Stimulated activated CD4-positive, alpha-beta T cell treated with anti-CD3 and anti-CD28 coated beads, Interleukin-12 subunit alpha, Interleukin-12 subunit beta, amount 100 ng/mL, for 4 hours (primary cell): ENCODE data around the gene CD44.

Experiments
- DNase-seq: peaks from one replicate; pipeline ENCODE4 v3.0.0-alpha.2; 2020

Gene CD44

GRCh38 chr11:35270342-35270741 is 131.4 kb downstream of the CD44 start:
- DNase-seq: no peak

GRCh38 chr11:35271031-35271430 is 132.1 kb downstream of the CD44 start:
- DNase-seq: no peak

GRCh38 chr11:35272391-35272902 is 133.5 kb downstream of the CD44 start:
- DNase-seq: peak; percentile 28

GRCh38 chr11:35274909-35275785 is 136.2 kb downstream of the CD44 start:
- DNase-seq: no peak

DNA sequence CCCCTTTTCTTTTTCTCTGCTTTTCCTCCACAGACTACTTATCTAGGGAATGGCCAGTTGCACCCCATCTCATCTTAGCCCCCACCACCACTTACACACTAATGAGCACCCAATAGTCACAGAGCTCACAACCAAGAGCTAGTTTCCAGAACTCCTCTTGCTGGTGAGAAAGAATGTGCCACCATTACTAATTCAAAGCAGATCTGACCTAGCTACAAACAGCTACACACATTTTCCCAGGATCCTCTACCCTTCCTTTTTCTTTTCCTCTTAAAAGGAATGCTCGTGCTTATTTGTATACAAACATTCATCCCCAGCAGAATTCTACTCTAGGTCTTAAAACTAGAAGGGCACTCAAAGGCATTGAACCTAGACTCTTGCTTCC is 136.8 kb downstream of the CD44 start:
- DNase-seq: no peak

DNA sequence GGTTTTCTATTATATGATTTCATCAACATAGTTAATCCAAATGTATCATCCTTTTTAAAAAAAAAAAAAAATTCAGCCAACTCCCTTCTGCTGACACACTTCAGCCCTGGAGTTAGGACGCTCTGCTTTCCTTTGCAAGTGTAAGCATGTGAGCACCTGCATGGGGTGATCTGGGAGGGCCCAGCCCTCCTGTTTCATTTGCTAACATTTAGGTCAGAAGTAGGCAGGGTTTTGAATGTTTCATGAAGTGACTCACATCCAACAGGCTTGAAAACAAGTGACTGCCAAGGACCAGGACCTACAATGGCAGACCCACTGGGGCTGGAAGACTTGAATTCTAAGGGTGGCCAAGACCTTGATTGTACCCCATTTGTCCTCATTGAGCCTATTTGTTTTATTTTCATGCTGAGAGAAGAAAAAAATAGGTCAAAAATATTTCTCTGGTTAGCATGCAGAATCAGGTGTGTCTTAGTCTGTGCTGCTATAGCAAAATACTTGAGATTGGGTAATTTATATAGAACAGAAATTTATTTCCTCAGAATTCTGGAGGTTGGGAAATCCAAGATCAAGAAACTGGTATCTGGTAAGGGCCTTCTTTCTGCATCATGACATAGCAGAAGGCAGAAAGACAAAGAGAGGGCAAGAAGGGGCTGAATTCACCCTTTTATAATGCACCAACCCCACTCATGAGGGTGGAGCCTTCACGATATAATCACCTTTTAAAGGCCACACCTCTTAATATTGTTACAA is 137.6 kb downstream of the CD44 start:
- DNase-seq: no peak

- no peak for DNase-seq
These were observed 138.9 kb downstream of the CD44 start for GRCh38 chr11:35277827-35278226.

DNA sequence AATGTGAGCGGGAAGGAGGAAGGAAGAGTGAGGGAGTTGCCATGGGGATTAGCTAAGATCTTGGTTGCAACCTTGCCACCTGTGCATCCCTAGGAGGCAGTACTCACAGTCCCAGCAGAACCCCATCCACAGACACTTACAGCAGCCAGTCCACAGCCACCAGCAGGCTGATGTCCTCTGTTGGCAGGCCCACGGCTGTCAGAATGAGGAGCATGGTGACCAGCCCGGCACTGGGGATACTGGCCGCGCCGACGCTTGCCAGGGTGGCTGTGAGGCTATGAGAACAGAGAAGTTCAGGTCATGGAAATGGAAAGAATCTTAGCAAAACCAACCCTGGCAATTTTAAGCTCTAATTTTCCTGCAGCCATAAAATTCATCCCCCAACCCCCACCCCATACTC is 141.8 kb downstream of the CD44 start:
- no peak for DNase-seq

- no peak for DNase-seq
These were observed 142.3 kb downstream of the CD44 start for GRCh38 chr11:35281169-35281688.
